Skin of body (tissue), 2 donors: ENCODE results near the gene TEAD2. TPM values are rescaled to one million over a fixed set of nuclear protein-coding genes. Genes with fewer than 3 reads are reported as not detected.

ENCODE experiments used
- small RNA-seq: library from RNA; depleted of rRNA; stranded (forward); fragments of <200 nt; gene quantifications from one replicate; pipeline ENCODE3, GENCODE V24; 2014; ENCODE audit warnings: low replicate concordance
- total RNA-seq: library from RNA; depleted of rRNA; stranded (reverse); fragments of >200 nt; gene quantifications from one replicate; pipeline ENCODE4 v1.2.3, GENCODE V29; 2014

TEAD2 gene
- total RNA-seq, 1 donor from 2014 or later, result 21.4 TPM

Small RNA genes lying within 50 kb of the gene (small RNA-seq; reads per million reads assigned to genes)
- gene MIR4324, result not detected

Other genes starting within 250 kb of the TEAD2 start
- gene LIN7B, start 248.0 kb downstream of the TEAD2 start, total RNA-seq, result 8.6 TPM
- gene C19orf73, start 243.3 kb downstream of the TEAD2 start, total RNA-seq, result 0.30 TPM
- gene PPFIA3, start 242.9 kb downstream of the TEAD2 start, total RNA-seq, result 12.3 TPM
- 13.6 TPM for gene HRC, start 207.0 kb downstream of the TEAD2 start, total RNA-seq
- 24.0 TPM for gene TRPM4, start 204.6 kb downstream of the TEAD2 start, total RNA-seq
- 0.20 TPM for gene SLC6A16, start 37.2 kb downstream of the TEAD2 start, total RNA-seq
- 8.2 TPM for gene CD37, start 27.0 kb downstream of the TEAD2 start, total RNA-seq
- gene DKKL1, start 1.5 kb upstream of the TEAD2 start, total RNA-seq, result not detected
- gene KASH5, start 25.8 kb upstream of the TEAD2 start, total RNA-seq, result not detected
- not detected for gene PTH2, start 61.0 kb upstream of the TEAD2 start, total RNA-seq
- not detected for gene GFY, start 63.0 kb upstream of the TEAD2 start, total RNA-seq
- 0.59 TPM for gene SLC17A7, start 79.1 kb upstream of the TEAD2 start, total RNA-seq
- 49.7 TPM for gene PIH1D1, start 89.4 kb upstream of the TEAD2 start, total RNA-seq
- 22.5 TPM for gene ALDH16A1, start 90.8 kb upstream of the TEAD2 start, total RNA-seq
- gene FLT3LG, start 111.8 kb upstream of the TEAD2 start, total RNA-seq, result 1.3 TPM
- 3,296 TPM for gene RPL13A, start 125.2 kb upstream of the TEAD2 start, total RNA-seq
- gene RPS11, start 134.0 kb upstream of the TEAD2 start, total RNA-seq, result 2,894 TPM
- 96.1 TPM for gene FCGRT, start 150.2 kb upstream of the TEAD2 start, total RNA-seq
- gene RCN3, start 165.6 kb upstream of the TEAD2 start, total RNA-seq, result 71.9 TPM
- 28.4 TPM for gene NOSIP, start 218.1 kb upstream of the TEAD2 start, total RNA-seq
- 2.8 TPM for gene PRRG2, start 218.9 kb upstream of the TEAD2 start, total RNA-seq
- gene PRR12, start 228.8 kb upstream of the TEAD2 start, total RNA-seq, result 6.9 TPM